GM21528 (cell line): ENCODE measurements around the gene CTU2.

Experiments used
- ATAC-seq: cut with Tn5 transposase; IDR thresholded peaks from one replicate; pipeline ENCODE4 v1.9.1; 2021; ENCODE audit warnings: mild to moderate bottlenecking, moderate library complexity; ENCODE audit not compliant: unreplicated experiment, low FRiP score

Gene CTU2

DNA sequence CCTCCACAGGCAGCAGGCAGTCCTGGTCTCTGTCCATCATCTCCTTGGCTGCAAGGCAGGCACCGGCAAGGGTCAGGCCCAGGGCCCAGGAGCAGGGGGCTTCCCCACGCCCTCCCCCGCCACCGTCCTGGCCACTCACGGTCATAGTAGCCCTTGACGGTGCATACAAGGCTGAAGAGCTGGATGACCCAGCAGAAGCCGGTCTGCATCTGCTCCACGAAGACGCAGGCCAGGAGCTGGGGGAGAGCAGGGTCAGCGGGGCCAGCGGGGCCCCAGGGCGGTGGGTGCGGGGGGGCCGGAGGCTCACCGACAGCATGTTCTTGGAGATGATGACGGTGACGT is 20.1 kb downstream of the CTU2 start:
- no peak for ATAC-seq

DNA sequence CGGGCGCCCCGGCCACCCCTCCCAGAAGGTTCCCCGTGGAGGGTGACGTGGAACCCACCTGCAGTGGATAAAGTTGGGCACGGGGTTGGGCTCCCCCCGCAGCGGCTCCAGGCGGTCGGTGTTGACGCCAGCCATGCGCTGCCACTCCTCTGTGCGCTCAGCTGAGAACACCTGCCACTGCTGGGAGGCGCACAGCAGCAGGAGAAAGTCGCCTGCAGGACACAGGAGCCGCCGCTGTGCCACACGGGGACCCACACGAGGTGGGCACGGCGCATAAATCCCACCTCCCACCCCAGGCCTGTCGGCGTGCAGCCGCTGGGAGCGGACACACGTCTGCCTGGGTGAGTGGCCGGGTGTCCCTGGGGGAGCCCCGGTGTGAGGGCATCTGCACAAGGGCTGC is 20.7 kb downstream of the CTU2 start:
- no peak for ATAC-seq

DNA sequence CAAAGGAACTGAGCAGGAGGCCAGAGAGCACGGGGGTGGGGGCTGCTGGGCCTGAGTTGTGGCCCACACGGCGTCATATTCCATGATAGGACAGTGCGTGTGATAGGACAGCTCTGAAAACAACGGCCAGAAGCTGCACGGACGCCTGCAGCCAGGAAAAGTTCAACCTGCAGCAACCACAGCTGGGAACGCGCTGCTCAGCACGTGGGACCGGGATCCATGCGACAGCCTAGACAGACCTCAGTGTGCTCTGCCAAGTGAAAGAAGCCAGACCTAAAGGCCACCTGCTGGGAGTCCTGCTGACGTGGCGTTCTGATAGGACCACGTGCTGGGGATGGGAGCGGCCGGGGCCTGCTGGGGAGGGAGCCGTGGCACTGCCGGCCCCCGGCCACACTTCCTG is 21.6 kb downstream of the CTU2 start:
- no peak for ATAC-seq

DNA sequence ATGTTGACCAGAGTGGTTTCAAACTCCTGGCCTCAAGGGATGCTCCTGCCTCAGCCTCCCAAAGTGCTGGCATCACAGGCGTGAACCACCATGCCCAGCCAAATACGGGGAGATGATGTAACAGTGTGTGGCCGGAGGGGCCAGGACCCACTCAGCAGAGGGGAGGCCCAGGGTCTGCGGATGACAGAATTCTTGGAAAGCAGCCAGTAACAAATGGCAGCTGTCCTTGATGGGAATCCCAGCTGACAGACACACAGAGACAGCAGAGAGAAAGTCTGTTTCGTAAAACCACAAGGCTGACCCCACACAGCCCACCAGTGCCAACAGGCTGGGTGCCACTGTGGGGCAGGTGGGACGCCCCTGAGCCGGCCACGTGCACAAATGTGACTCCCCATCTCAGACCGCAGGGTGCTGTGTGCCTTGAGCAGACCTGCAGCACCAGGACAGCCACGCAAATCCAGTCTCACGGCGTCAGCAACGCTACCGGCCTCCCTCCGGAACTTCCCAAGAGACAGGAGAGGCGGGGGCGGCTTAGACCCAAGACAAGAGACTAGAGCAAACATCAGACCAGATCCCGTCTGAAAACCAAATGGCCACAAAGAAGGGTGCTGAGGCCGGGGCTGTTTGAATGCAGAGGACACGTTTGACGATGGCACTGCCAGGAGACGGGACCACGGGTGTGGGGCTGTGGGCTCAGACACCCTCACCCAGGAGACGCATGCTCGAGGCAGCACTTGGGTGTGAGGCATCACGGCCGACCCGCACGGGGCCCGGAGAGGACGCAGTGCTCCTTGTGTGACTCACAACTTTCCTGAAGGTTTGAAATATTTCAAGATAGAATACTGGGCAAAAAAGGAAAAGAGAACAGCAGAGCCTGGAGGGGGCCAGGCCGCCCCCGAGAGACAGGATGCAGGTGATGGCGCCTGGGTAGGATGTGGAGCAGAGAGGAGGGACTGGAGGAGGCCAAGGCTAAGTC is 24.6 kb downstream of the CTU2 start:
- no peak for ATAC-seq

DNA sequence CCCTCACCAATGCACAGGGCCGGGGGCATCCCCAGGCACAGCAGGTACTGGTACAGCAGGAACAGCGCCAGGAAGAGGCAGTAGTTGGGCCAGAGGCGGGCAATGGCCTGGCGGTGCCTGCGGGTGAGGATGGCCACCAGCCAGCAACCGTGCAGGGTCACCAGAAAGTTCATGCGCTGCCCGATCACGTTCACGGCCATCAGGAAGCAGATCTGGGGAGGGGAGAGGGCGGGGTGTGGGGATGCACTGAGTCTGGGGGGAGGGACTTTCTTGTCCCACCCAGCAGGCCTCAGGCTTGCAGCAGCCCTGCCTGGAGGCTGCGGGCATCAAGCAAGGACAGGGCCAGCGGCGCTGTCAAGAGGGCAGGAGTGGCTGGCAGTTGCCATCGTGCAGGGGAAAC is 25.4 kb downstream of the CTU2 start:
- ATAC-seq: no peak

DNA sequence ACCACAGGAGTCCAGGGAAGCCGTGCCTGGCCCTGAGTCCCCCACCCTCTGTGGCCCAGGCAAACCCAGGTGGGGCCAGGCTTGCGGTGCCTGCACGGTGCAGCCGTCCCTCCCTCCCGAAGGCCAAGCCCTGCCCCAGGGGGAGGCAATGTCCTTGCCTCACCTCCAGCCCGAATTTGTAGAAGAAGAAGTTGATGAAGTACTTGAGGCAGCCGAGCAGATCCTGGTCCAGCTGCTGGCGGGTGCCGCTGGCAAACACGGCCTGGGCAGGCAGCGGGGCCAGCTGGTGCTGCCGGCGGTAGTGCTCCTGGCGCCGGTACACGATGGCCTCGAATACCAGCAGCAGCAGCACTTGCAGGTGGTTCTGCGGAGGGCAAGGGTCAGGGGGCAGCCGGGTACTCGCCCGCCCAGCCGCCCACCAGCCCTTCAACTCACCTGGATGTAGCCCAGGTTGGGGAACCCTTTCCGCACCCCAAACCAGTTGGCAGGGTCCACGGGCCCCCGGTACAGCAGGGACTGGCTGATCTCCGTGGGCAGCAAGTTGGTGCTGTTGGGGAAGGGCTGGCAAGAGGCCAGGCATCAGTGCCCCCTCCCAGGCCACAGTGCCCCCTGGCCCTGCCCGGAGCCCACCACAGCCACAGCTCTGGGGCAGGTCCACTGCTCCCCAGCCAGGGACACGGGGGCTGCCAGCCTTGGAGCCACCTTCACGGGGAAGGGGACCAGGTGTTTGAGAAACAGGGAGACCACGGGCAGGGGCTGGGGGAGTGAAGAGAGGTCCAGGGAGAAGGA is 26.1 kb downstream of the CTU2 start:
- no peak for ATAC-seq

DNA sequence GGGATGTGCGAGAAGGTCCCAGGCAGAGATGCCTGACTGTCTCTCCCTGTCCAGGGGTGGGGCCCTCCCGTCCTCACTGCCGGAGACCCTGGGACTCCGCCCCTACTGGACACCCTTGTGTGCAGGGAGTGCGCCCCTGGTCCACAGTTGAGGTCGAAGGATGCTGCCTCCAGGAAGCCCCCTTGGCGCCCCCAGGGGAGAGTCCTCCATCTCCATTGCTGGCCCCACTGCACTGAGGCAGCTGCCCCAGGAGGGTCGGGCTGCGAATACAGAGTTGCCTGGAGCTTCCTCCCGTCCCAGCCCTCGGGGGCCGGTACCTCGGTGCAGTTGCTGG is 26.6 kb downstream of the CTU2 start:
- ATAC-seq: no peak

DNA sequence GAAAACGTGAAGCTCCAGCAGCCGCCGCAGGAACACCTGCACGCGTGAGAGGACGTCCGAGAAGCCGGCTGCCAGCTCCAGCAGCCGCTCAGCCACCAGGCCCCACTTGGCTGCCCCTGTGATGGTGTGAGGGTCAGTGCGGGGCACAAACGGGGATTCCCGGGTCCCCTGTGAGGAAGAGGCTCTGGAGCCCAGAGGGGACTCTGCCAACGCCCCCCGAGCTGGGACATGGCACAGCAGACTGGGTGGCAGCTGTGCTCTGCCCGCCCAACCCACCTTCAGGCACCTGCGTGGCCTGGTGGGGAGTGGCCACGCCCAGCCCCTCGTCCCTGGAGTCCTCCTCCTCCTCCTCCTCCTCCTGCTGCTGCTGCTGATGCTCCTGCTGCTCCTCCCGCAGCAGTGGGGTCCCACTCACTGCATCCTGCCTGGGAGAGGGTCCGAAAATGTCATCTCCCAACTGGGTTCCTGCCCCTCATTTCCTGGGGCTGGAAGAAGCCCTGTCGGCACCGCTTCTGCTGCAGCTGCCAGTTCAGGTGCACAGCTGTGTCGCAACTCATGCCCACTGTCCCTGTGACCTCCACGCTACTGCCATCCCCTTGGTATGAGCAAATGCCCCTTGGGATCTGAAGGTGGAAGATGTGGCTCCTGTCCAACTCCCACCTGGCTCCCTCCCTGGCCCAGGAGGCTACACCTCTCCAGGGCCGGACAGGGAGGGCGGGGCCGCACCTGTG is 27.5 kb downstream of the CTU2 start:
- ATAC-seq: no peak

DNA sequence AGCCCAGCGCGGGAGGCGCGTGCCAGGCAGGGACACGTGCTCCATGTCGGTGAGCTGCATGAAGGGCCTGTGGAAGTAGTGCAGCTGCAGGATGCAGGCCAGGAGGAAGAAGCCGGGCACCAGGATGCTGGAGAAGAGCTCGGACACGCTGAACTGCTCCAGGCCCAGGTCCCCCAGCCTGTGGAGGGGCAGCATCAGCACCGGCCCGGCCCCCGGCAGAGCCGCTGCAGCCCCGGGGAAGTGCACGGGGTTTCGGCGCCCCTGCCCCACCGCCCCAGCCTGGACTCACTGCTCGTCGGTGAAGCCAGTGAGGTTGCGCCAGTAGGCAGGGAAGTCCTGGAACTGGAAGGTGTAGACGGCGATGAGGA is 28.0 kb downstream of the CTU2 start:
- no peak for ATAC-seq

DNA sequence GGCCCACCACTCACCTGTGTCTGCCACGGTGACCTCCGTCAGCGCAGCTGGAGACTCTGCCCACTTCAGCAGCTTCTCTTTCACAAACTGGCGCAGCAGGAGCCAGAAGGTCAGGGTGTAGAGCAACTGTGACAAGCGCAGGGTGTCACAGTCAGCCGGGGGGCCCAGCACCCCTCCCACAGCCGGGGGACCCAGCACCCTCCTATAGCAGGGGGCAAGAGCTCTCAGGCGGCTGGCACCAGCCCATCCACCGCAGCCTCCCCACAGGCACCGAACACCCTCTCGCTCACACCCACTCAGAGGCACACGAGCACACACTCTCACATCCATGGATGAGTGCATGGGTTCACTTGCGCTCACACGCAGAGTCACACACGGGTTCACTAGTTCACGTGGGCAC is 28.8 kb downstream of the CTU2 start:
- no peak for ATAC-seq

DNA sequence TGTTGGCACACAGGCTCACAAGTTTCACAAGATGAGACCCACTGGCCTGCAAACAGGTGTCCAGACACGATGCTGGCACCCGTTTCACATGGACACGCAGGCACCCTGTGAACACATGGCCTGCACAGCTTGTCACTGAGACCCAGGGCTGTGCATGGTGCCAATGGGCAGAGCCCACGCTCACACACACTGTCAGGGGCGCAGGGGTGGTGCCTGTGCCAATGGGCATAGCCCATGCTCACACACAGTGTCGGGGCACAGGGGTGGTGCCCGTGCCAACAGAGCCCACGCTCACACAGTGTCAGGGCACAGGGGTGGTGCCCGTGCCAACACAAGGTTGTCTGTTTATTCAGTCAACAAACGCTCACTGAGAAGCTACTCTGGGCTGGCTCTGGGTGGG is 29.3 kb downstream of the CTU2 start:
- no peak for ATAC-seq

DNA sequence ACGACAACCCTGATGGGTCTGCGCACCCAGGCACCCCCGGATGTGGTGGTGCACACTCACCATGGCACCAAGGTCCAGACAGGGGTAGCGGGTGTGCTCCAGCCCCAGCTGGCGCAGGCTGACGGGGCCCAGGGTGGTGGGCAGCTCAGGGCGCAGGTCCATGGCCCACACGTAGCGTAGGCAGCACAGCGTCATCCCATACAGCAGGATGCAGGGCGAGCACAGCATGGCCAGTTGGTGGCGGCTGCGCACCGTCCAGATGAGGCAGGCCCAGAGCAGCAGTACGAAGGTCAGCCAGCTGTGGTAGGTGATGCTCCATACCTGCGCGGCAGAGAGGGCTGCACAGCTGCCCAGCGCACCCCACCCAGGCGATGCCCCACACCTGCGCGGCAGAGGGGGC is 29.8 kb downstream of the CTU2 start:
- ATAC-seq: no peak

DNA sequence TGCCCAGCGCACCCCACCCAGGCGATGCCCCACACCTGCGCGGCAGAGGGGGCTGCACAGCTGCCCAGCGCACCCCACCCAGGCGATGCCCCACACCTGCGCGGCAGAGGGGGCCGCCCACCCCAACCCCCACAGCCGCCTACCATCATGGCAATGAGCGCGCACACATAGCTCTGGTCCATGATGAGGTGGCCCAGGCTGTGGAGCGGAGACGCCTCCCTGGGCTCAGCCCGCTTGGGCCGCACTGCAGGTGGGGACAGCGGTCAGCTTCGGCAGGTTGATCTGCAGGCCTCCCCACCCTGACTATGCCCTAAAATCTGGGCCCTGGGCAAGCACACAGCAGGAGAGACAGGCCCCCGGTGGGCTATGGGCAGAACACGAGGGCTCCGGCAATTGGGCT is 30.2 kb downstream of the CTU2 start:
- no peak for ATAC-seq

DNA sequence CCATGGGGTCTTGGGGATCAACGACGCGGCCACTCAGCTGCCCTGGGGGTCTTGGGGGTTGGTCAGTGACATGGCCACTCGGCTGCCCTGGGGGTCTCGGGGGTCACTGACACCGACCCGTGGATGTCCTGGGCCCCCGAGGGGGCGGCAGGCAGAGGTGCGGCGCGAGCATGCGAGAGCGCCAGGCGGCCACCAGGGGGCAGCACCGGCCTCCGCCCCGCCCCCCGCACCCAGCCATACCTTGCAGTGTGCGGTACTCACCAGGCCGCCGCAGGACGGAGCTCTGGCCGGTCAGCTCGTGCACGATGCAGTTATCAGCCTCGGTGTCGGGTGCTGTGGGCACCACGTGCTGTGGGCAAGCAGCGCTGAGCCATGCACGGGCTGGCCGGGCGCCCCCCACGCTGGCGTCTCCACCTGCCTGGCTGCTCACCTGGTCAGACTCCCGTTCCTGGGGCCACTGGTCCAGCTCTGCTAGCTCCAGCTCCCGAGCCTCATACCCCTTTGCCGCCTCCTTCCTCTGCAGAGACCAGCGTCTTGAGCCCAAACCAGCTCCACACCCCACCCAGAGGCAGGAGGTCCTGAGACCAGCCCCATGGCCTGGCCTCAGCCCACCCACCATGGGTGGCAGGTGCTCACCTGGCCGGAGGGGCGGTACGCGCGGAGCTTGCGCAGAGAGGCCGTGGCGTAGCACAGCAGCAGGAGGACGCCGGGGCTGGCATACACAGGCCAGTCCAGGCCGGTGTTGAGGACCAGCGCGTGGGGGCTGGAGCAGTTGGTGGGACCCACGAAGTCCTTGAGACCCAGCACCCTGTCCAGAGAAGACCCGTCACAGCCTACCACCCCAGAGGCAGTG is 31.2 kb downstream of the CTU2 start:
- peak; percentile 46 for ATAC-seq

DNA sequence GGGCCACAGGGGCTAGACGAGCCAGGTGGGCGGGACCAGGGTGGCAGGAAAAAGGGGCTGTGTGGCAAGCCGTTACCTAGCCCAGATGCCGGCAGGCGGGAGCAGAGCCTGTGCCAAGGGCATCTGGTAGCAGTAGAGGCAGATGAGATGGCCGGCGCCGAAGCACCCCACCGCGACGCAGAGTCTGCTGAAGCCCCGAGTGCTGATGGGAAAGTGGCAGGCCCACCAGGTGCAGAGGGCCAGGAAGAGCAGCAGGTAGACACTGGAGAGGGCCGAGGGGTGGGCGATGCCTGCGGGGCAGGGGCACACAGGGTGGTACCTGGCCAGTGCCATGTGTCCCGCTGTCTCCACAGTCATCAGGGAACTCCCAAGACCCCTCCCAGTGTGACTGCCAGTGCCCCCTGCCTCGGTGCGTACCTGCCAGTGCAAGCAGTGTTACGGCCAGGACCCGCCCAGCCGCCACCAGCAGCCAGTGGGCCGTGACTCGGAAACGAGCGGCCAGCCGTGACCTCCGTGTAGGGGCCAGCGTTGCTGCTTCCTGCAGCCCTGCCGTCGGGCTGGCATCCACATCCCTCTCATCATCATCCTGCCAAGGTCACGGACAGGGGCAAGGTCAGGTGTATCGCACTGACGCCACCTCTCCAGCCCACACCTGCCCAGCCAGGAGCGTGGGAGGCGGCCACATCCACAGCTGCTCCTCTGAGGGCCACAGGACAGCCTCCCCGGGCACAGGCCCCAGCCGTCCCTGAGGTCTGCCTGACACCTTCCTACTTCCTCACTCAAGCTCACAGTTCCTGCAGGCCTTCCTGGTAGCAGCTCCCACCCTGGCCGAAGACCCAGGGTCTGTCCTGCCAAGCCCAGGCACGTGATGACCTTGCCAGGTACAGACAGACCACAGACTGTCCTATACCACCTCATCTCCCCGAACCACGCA is 32.1 kb downstream of the CTU2 start:
- no peak for ATAC-seq

DNA sequence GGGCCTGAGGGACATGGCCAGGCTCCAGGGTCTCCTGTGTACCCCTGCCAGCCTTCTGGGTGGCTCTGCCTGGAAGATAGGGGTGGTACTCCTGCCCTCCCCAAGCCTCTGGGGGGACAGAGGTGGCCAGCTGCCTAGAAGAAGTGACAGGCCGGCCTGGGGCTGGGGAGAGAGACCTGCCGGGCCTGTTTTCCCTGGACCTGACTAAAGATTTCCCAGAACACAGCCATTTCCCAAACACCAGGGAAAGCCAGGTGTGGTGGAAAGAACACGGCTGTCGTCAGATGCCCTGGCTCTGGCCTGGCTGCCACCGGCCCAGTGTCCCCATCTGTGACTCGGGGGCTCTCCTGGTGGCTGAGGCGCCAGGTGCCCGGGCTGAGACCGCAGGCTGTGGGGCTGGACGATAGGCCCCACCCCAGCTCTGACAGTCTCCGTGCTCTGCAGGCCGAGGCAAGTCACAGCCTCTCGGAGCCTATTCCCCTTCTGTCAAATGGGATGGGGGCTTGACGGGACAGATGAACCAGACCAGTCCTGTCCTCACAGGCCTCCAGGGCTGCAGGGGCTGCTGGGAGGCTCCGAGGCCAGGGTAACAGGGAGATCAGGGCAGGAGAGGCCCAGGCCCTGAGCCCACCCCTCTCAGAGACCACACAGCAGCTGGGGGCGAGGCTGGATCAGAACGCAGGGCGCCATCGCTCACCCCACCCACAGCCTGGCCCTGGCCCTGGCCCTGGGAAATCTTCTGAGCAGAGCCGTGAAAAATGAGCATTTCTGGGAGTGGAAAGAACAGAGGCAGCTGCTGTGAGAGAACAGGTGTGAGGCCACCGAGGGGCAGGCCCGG is 33.1 kb downstream of the CTU2 start:
- ATAC-seq: no peak

DNA sequence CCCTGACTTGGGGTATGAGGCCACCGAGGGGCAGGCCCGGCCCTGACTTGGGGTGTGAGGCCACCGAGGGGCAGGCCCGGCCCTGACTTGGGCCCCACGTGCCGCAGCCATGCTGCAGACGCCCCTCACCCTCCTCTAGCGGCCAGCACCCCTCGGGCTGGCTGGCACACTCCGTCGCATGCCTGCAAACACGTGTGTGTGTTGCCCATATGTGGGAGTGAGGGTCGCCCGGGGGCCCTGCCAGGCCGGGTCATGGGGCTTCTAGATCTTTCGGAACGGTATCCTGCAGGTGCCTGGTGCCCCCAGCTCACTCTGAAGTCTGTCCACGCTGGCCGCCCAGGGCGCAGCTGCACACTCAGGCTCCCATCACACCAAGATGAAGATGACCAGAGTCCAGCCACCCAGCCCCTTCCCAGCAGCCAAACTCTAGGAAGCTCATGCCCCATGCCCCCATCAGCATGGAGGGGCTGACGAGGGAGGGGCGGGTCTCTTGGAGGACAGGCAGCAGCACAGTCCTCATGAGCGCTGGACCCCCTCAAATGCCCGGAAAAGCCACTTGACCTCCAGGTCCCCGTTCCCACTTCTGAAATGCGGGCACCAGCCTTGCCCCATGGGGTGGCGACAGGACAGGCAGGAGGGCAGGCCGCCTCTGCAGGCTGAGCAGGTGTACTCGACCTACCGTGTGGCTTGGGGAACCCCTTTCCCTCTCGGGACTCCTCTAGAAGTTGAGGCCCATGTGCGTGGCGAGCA is 33.8 kb downstream of the CTU2 start:
- no peak for ATAC-seq

DNA sequence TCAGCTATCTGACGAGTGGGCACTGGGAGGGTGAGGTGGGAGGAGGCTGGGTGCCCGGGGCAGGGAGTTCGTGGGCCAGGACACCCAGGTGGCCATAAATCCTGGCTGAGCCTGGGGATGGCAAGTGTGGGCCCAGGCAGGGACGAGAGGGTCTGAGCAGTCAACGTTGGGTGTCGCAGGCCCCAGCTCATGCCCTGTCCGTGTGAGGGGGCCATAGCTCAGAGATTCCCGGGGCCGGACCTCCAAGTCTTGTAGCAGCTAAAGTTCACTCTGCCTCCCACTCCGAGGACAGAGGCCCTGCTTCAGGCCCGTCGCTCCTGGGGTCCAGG is 34.4 kb downstream of the CTU2 start:
- no peak for ATAC-seq
